ENCODE data around the gene APOBEC2. TPM values are rescaled to one million over a fixed set of nuclear protein-coding genes. Genes with fewer than 3 reads are reported as not detected.
"Not testable (repeated sequence)": the region's sequence is repeated elsewhere in the genome, so short reads cannot be mapped to it uniquely, and the experiment has no call there.

Gene APOBEC2
- not detected in 2 replicates for total RNA-seq

DNA sequence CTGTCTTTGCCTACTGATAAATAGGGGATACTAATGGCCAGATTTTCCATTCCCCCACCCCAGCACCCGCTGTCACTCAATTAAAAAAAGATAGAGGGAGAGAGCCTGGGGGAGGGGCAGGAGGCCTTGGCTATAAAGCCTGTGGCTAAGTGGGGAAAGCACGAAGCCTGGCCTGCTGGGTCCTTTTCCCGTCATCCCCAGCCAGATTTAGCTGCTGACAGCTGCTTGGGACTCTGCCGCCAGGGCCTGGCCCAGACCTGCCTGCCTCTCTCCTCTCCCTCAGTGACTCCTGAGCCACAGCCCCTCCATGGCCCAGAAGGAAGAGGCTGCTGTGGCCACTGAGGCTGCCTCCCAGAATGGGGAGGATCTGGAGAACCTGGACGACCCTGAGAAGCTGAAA is at the start of gene APOBEC2:
Gene APOBEC2, plus strand, starts transcription at position 162 of the 400 bp plus-strand sequence. Its CDS starts 146 bp downstream, at position 308.
- no peaks in the 10 kb centered on the region for H3K27me3 ChIP-seq (ENCODE audit: control insufficient read depth, insufficient read depth, low read length)
- no peak for FAIRE-seq
- no peak within 1 kb of the TSS for H3K4me3 ChIP-seq (ENCODE audit: low read depth, low read length)
- H3K36me3 ChIP-seq (ENCODE audit: control insufficient read depth, insufficient read depth, low read length), result no peaks in the 10 kb centered on the region
- no peak for DNase-seq (ENCODE audit: low read depth)
- TF ChIP-seq, protein P1, sequence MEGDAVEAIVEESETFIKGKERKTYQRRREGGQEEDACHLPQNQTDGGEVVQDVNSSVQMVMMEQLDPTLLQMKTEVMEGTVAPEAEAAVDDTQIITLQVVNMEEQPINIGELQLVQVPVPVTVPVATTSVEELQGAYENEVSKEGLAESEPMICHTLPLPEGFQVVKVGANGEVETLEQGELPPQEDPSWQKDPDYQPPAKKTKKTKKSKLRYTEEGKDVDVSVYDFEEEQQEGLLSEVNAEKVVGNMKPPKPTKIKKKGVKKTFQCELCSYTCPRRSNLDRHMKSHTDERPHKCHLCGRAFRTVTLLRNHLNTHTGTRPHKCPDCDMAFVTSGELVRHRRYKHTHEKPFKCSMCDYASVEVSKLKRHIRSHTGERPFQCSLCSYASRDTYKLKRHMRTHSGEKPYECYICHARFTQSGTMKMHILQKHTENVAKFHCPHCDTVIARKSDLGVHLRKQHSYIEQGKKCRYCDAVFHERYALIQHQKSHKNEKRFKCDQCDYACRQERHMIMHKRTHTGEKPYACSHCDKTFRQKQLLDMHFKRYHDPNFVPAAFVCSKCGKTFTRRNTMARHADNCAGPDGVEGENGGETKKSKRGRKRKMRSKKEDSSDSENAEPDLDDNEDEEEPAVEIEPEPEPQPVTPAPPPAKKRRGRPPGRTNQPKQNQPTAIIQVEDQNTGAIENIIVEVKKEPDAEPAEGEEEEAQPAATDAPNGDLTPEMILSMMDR (IDR thresholded peaks at IDR 0.05; ENCODE audit: insufficient read depth, low read length, severe bottlenecking), result no peak

DNA sequence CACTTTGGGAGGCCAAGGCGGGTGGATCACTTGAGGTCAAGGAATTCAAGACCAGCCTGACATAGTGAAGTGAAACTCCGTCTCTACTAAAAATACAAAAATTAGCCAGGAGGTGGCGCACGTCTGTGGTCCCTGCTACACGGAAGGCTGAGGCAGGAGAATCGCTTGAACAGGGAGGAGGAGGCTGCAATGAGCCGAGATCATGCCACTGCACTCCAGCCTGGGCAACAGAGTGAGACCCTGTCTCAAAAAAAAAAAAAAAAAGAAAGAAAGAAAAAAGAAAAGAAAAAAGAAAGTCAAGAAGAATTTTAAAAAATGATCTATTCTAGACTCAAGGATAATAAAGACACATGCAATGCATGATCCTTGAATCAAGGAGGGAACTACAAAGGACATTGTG is 46.8 kb upstream of the APOBEC2 start:
- not testable (repeated sequence) for FAIRE-seq

DNA sequence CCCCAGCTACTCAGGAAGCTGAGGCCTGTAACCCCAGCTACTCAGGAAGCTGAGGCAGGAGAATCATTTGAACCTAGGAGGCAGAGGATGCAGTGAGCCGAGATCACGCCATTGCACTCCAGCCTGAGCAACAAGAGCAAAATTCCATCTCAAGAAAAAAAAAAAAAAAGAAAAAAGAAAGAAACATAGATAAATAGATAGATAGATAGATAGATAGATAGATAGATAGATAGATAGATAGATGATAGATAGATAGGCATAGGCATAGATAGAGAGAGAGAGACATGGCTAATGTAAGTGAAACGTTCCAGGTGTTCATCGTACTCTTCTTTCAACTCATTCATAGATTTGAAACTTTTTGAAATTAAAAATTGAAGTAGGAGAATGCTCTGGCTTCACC is 46.0 kb upstream of the APOBEC2 start:
- not testable (repeated sequence) for H3K4me3 ChIP-seq (ENCODE audit: low read depth, low read length); H3K27me3 ChIP-seq (ENCODE audit: control insufficient read depth, insufficient read depth, low read length); H3K36me3 ChIP-seq (ENCODE audit: control insufficient read depth, insufficient read depth, low read length); FAIRE-seq; DNase-seq (ENCODE audit: low read depth)

More for the DNA sequence above, 46.8 kb upstream of the APOBEC2 start:
- TF ChIP-seq, protein P1 (IDR thresholded peaks at IDR 0.05; ENCODE audit: insufficient read depth, low read length, severe bottlenecking), result peak; percentile 61
- H3K4me3 ChIP-seq (ENCODE audit: low read depth, low read length); H3K27me3 ChIP-seq (ENCODE audit: control insufficient read depth, insufficient read depth, low read length); H3K36me3 ChIP-seq (ENCODE audit: control insufficient read depth, insufficient read depth, low read length): not testable (repeated sequence)
- peak; percentile 55 for DNase-seq (ENCODE audit: low read depth)

DNA sequence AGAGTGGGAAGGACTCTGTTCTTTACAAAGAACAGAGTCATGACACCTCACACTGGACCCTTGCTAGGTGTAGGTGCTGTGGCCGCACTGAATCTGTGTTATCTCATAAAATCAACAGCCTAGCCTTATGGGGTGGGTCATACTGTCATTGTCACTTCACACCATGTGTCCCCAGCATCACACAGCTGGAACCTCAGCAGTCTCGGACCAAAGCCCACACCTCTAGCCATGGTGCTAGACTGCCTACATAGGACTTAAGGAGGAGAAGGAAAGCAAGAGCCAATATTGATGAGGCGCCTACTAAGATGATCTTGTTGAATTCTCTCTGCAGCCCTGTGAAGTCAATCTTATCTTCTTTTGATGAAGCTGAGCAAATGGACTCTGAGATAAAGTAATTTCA is 45.0 kb upstream of the APOBEC2 start:
- H3K4me3 ChIP-seq (ENCODE audit: low read depth, low read length), result no peak overlapping the region
- peaks cover 3% of the 10 kb centered on the region for H3K27me3 ChIP-seq (ENCODE audit: control insufficient read depth, insufficient read depth, low read length)
- no peaks in the 10 kb centered on the region for H3K36me3 ChIP-seq (ENCODE audit: control insufficient read depth, insufficient read depth, low read length)
- DNase-seq (ENCODE audit: low read depth) (no peak), FAIRE-seq (no peak)
- TF ChIP-seq, protein P1 (IDR thresholded peaks at IDR 0.05; ENCODE audit: insufficient read depth, low read length, severe bottlenecking), result no peak

DNA sequence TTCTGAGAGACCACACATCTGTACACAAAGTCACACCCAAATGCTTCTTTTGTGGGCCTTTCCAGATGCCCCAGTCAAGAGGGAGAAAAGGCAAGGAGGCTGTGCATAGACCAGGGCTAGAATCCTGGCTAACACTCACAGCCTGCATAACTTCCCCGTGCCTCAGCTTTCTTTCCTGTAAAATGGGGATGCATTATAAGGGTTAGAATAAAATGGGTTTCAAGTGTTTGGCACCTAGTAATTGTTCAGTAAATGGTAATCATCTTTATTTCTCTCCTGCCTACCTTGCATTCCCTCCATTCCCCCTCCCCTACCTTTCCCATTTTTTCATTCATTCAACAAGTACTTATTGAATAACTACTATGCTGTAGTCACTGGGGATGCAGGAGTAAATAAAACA is 43.3 kb upstream of the APOBEC2 start:
- Histone ChIP-seq H3K27me3 (ENCODE audit: control insufficient read depth, insufficient read depth, low read length) (peaks cover 3% of the 10 kb centered on the region), H3K4me3 (ENCODE audit: low read depth, low read length) (no peak overlapping the region), H3K36me3 (ENCODE audit: control insufficient read depth, insufficient read depth, low read length) (no peaks in the 10 kb centered on the region)
- no peak for FAIRE-seq
- DNase-seq (ENCODE audit: low read depth), result no peak
- TF ChIP-seq, protein P1 (IDR thresholded peaks at IDR 0.05; ENCODE audit: insufficient read depth, low read length, severe bottlenecking), result no peak

DNA sequence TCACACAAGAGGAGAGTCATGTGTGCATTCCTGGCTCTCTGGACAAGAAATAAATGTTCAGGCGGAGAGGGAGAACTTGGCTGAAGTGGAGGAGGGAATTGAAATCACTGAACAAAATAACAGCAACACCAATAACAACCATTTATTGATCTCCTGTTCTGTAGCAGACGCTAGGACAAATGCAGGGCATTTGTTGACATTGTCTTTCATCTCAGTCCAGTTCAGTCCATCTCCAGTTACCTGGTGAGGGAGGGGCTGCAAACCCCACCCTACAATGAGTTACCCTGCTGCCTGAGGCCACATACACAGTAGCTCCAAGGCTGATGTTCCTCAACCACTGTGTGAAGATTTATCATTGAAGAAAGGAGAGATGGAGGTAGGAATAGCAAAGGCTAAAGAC is 41.3 kb upstream of the APOBEC2 start:
- FAIRE-seq, result peak; percentile 83

More for the DNA sequence above, 41.3 kb upstream of the APOBEC2 start:
- Histone ChIP-seq H3K36me3 (ENCODE audit: control insufficient read depth, insufficient read depth, low read length) (no peaks in the 10 kb centered on the region), H3K27me3 (ENCODE audit: control insufficient read depth, insufficient read depth, low read length) (peaks cover 3% of the 10 kb centered on the region), H3K4me3 (ENCODE audit: low read depth, low read length) (no peak overlapping the region)
- TF ChIP-seq, protein P1 (IDR thresholded peaks at IDR 0.05; ENCODE audit: insufficient read depth, low read length, severe bottlenecking), result no peak
- DNase-seq (ENCODE audit: low read depth), result no peak
